ENCODE measurements around the gene CDK15. TPM values are rescaled to one million over a fixed set of nuclear protein-coding genes. Genes with fewer than 3 reads are reported as not detected.

The CDK15 gene
- total and polyA plus RNA-seq, 11 donors = 0.07 to 0.50 (median 0.18) TPM; not detected in 3

- Histone ChIP-seq H3K27me3 (peaks cover 0 to 22% (median 0%) of the 10 kb centered on the region in 9 donors), H3K4me1 (peaks cover 10 to 36% (median 22%) of the 10 kb centered on the region in 12 donors), H3K9me3 (no peaks in the 10 kb centered on the region), H3K27ac (no peak overlapping the region), H3K4me3 (no peak overlapping the region), H3K36me3 (no peaks in the 10 kb centered on the region)
- DNase-seq = no peak
- intact Hi-C loops (cut with DNase I) = loop anchor here in 1 of 10 donors (10.0 kb wide), 1 partner anchor 148 kb away; the partner anchor contains the start of gene FZD7
- WGBS, 4 donors = 84 to 89% (median 87%) methylated on average over 3 of the region's 3 CpGs
- ATAC-seq = no peak
- TF ChIP-seq, protein P1, sequence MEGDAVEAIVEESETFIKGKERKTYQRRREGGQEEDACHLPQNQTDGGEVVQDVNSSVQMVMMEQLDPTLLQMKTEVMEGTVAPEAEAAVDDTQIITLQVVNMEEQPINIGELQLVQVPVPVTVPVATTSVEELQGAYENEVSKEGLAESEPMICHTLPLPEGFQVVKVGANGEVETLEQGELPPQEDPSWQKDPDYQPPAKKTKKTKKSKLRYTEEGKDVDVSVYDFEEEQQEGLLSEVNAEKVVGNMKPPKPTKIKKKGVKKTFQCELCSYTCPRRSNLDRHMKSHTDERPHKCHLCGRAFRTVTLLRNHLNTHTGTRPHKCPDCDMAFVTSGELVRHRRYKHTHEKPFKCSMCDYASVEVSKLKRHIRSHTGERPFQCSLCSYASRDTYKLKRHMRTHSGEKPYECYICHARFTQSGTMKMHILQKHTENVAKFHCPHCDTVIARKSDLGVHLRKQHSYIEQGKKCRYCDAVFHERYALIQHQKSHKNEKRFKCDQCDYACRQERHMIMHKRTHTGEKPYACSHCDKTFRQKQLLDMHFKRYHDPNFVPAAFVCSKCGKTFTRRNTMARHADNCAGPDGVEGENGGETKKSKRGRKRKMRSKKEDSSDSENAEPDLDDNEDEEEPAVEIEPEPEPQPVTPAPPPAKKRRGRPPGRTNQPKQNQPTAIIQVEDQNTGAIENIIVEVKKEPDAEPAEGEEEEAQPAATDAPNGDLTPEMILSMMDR (IDR thresholded peaks at IDR 0.05) = no peak
- TF ChIP-seq POLR2A (IDR thresholded peaks at IDR 0.05) = no peak
Observed at GRCh38 chr2:201886504-201886903, 80.2 kb downstream of the CDK15 start.

DNA sequence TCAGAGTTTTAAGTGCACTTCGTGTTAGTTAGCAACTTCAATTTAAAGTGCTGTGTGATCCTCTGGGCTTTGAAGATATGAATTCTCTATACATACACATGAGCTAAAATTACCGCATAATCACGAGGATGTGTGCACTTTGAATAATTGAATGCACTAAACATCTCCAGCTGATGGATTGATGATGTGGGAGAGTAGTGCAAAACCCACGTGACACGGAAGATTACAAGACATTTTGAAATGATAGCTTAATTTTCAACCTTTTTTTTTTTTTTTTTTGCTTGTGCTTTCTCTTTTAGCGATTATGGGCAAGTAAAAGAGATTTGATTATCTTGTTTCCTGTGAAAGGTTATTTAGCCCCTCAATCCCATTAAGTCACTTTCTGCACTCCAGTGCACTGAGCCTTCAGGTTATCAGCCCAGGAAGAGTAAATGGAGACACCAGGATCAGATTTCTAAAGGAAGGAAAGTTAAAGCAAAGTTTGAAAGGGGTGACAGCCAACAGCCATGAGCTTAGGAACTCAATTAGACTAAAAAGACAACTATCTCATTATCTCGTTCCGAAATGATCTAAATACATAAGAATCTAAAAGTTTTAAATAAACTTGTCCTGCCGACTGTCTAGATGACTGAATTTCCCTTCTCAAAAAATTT, 81.6 kb downstream of the CDK15 start:
- H3K27ac ChIP-seq = no peak overlapping the region
- no peaks in the 10 kb centered on the region for H3K9me3 ChIP-seq
- ATAC-seq (no peak), DNase-seq (no peak)
- H3K36me3 ChIP-seq = no peaks in the 10 kb centered on the region
- WGBS, 4 donors = 23 to 30% (median 25%) methylated on average over 9 of the region's 9 CpGs
- peaks cover 0 to 17% (median 0%) of the 10 kb centered on the region in 9 donors for H3K27me3 ChIP-seq
- intact Hi-C loops (cut with DNase I) = loop anchor here in 1 of 10 donors (10.0 kb wide), 1 partner anchor 147 kb away; the partner anchor contains the start of gene FZD7
- TF ChIP-seq, protein P1 (IDR thresholded peaks at IDR 0.05) = no peak
- no peak for TF ChIP-seq POLR2A (IDR thresholded peaks at IDR 0.05)
- H3K4me1 ChIP-seq = peaks cover 7 to 23% (median 14%) of the 10 kb centered on the region in 12 donors
- H3K4me3 ChIP-seq = peak overlapping the region in 10 of 12 donors; percentile 3 to 55 (median 36)

GRCh38 chr2:201888426-201888800, 82.1 kb downstream of the CDK15 start:
- no peak for ATAC-seq
- H3K27ac ChIP-seq = no peak overlapping the region

GRCh38 chr2:201890453-201890852, 84.1 kb downstream of the CDK15 start:
- intact Hi-C loops (cut with DNase I) = no loop called here
- DNase-seq (no peak), ATAC-seq (no peak)
- H3K36me3 ChIP-seq = no peaks in the 10 kb centered on the region
- peaks cover 0 to 20% (median 0%) of the 10 kb centered on the region in 9 donors for H3K27me3 ChIP-seq
- TF ChIP-seq, protein P1 (IDR thresholded peaks at IDR 0.05) = no peak
- TF ChIP-seq POLR2A (IDR thresholded peaks at IDR 0.05) = no peak
- H3K27ac ChIP-seq = no peak overlapping the region
- no peak overlapping the region for H3K4me3 ChIP-seq
- H3K9me3 ChIP-seq = no peaks in the 10 kb centered on the region
- peaks cover 0 to 8% (median 0%) of the 10 kb centered on the region in 12 donors for H3K4me1 ChIP-seq

More at GRCh38 chr2:201888426-201888800, 82.1 kb downstream of the CDK15 start:
- TF ChIP-seq POLR2A (IDR thresholded peaks at IDR 0.05) = no peak
- TF ChIP-seq, protein P1 (IDR thresholded peaks at IDR 0.05) = no peak
- DNase-seq = no peak
- no peaks in the 10 kb centered on the region for H3K36me3 ChIP-seq
- peaks cover 0 to 17% (median 0%) of the 10 kb centered on the region in 9 donors for H3K27me3 ChIP-seq
- 12 to 20% (median 16%) methylated on average over 8 of the region's 8 CpGs for WGBS, 4 donors
- H3K9me3 ChIP-seq = no peaks in the 10 kb centered on the region
- peak overlapping the region in 10 of 12 donors; percentile 3 to 55 (median 36) for H3K4me3 ChIP-seq
- H3K4me1 ChIP-seq = peaks cover 2 to 18% (median 9%) of the 10 kb centered on the region in 12 donors
- intact Hi-C loops (cut with DNase I) = loop anchor here in 1 of 10 donors (10.0 kb wide), 1 partner anchor 146 kb away; the partner anchor contains the start of gene FZD7
